Stimulated activated CD4-positive, alpha-beta T cell treated with anti-CD3 and anti-CD28 coated beads, Interleukin-12 subunit alpha, Interleukin-12 subunit beta, amount 100 ng/mL, for 4 hours (primary cell): Measurements from ENCODE around the gene DEXI.

Source experiments
- DNase-seq: peaks from one replicate; pipeline ENCODE4 v3.0.0-alpha.2; 2020

Gene DEXI

DNA sequence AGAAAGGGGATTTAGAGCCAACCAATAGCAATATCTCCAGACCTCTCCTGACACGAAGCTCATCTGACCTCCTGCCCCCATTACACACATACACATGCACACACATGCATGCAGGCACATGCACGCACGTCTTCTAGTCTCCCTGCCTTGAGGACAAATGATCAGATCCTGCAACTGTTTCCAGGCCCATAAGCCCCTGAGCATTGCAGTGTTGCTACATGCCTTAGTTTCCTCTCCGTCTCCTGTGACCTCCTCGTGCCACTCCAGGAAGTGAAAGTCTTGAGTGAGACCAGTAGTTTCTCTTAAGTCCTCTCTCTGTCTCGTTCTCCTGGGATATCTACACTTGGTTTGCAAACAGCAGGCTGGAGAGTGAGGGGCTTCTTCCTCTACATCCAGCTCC, 57.0 kb downstream of the DEXI start:
- DNase-seq = no peak

DNA sequence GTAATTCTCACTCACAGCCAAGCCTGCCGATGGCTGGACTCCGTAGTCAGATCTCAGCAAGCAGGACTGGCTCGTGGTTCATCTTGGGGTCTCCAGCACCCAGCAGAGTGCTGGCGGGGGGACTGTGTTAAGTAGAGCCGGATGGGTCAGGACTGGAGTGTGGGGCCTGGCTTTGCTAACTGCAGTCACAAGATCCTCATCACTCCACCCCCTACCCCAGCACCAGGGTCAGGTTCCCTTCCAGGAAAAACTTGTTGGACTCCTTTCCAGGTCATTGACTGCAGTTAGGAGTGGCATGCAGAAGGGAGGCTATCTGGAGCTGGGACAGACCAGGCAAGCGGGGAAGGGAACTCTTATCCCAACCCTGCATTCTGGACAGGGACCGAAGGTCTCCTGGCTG, 59.3 kb downstream of the DEXI start:
- no peak for DNase-seq

DNA sequence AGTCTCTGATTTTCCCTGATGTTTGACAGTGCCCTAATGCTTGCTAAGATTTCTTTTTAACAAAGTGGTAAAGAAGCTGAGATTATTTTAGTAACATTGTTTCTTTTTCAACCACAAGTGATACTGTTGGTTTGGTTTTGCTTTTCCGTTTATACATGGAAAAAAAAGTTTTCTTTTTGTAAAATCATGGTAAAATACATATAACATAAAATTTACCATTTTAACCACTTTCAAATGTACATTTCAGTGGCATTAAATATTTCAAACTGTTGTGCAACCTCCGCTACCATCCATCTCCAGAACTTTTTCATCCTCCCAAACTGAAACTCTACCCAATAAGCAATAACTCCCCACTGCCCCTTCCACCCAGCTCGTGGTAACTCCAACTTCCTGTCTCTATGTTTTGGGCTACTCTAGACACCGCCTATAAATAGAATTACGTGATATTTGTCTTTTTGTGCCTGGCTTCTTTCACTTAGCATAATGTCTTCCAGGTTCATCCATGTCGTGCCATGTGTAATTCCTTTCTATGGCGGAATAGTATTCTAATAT, 60.7 kb downstream of the DEXI start:
- no peak for DNase-seq

DNA sequence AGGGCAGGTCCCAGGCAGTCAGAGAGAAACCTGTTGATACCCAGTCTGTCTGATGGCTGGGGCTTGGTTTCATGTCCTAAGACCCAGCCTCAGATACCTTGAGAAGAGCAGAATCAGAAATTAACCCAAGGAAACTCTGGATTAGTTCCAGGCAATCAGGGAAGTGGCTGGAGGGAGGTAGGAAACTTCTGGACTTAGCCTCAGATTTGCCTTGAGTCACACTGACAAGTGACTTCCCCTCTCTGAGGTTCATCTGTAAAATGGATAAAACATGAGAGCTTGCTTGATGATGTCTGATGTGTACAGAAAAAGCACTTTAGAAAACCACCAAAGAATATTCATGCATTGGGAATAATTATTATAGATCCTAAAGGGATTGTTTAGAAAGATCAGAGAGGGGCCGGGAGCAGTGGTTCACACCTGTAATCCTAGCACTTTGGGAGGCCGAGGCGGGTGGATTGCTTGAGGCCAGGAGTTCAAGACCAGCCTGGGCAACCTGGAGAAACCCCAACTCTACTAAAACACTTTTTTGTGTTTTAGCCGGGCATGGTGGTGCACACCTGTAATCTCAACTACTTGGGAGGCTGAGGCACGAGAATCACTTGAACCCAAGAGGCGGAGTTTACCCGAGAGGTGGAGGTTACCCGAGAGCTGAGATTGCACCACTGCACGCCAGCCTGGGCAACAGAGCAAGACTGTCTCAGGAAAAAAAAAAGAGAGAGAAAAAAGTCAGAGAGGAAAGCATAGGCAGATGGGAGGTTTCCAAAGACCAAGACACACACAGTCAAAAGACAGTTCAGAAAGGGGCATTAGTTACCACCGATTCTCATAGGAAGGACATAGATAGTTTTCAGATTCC, 61.4 kb downstream of the DEXI start:
- DNase-seq = no peak

DNA sequence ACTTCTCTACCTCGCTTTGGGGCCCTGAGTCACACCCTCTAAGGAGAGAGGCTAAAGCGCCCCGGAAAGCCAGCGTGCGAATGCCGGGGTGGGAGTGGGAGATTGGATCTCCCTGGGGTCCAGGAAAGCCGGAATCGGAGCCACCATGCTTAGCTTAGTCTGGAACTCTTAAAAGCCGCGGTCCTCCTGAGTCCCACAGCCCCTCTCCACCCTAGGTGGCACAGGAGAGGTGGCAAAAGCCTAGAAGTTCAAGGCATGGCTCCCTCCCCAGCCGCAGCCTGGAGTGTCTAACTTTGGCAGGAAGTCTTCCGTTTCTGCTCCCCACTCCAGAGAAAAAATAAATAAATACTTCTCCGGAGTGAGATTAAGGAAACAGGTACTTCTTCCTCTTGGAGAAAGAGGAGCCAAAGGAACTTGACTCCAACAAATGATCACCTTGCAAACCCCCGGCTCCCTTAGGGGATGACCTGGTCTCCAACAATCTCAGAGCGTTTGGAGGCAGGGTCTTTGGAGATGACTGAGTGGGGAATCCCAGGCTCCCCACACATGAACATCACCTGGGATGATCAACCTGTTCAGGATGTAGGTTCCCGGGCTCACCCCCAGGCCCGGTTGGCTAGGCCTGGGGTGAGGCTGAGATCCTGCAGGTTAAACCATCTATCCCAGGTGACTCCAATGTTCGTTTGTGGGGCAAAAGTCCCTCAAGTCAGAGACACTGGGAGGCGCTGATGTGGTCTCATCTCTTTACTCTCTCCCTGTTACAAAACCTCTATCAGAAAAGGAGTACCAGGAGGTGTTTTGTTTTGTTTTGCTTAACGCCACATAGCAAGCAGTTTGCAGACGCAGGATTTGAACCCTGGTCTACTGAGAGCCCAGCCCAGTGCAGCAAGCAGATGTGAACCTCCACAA, 62.3 kb downstream of the DEXI start:
- DNase-seq = no peak
